PC-3 (cell line): ENCODE results near the gene PLA2G4B. TPM values are rescaled to one million over a fixed set of nuclear protein-coding genes. Genes with fewer than 3 reads are reported as not detected.

Experiments
- ATAC-seq: fragments of 200-7000 bp; cut with Tn5 transposase; 2 replicates; pipeline ENCODE4 v1.9.1; 2020; ENCODE audit warnings: mild to moderate bottlenecking, moderate library complexity
- BruUV-seq: library from RNA; stranded (reverse); fragments of 400-500 nt; replicated peaks from 2 replicates; lab custom pipeline; 2021; lab: Mats Ljungman, UMichigan
- CTCF ChIA-PET: fragments of 300-600 bp; sonication (Branson Sonifier 250); formaldehyde crosslinking; loops from one replicate; lab custom pipeline; 2022; ENCODE audit warnings: antibody characterized with exemption; lab: Charles Lee
- POLR2A ChIA-PET: fragments of 300-600 bp; sonication (Branson Sonifier 250); formaldehyde crosslinking; loops from one replicate; lab custom pipeline; 2022; ENCODE audit warnings: antibody characterized with exemption; ENCODE audit not compliant: unreplicated experiment; lab: Charles Lee
- DNase-seq: peaks from one replicate; pipeline ENCODE4 v3.0.0-alpha.2; 2015
- H2AFZ ChIP-seq: fragments of 300-600 bp; sonication (generic); 2 replicates; pipeline ENCODE4 v1.6.0; 2016; ENCODE audit warnings: antibody characterized with exemption, low read length
- H3F3A ChIP-seq: fragments of 300-600 bp; sonication (generic); one replicate; pipeline ENCODE4 v1.6.0; 2017; ENCODE audit warnings: antibody characterized with exemption, low read length, control low read depth, mild to moderate bottlenecking; ENCODE audit not compliant: unreplicated experiment
- H3K27ac ChIP-seq: fragments of 300-600 bp; sonication (generic); 2 replicates; pipeline ENCODE4 v1.5.1; 2016; ENCODE audit warnings: mild to moderate bottlenecking, low read length
- H3K27me3 ChIP-seq: fragments of 300-600 bp; sonication (generic); 2 replicates; pipeline ENCODE4 v1.6.1; 2016; ENCODE audit warnings: low read length, mixed read lengths
- H3K36me3 ChIP-seq: fragments of 300-600 bp; sonication (generic); 2 replicates; pipeline ENCODE4 v1.6.1; 2016; ENCODE audit warnings: low read depth, mixed run types, low read length, mixed read lengths
- H3K4me1 ChIP-seq: fragments of 300-600 bp; sonication (generic); 2 replicates; pipeline ENCODE4 v1.5.1; 2016; ENCODE audit warnings: low read length; ENCODE audit not compliant: insufficient read depth
- H3K4me2 ChIP-seq: fragments of 300-600 bp; sonication (generic); 2 replicates; pipeline ENCODE4 v1.6.0; 2016; ENCODE audit warnings: low read length
- H3K4me3 ChIP-seq: fragments of 300-600 bp; sonication (generic); 2 replicates; pipeline ENCODE4 v1.5.1; 2016; ENCODE audit warnings: mild to moderate bottlenecking, low read length, mixed read lengths
- H3K79me2 ChIP-seq: fragments of 300-600 bp; sonication (generic); 2 replicates; pipeline ENCODE4 v1.6.1; 2017; ENCODE audit warnings: low read length, mixed read lengths
- H3K9ac ChIP-seq: fragments of 300-600 bp; sonication (generic); 2 replicates; pipeline ENCODE4 v1.6.0; 2016; ENCODE audit warnings: mild to moderate bottlenecking, low read length
- H3K9me2 ChIP-seq: fragments of 300-600 bp; sonication (generic); replicated peaks from 2 replicates; pipeline ENCODE4 v1.6.1; 2016; ENCODE audit warnings: mixed run types, low read length, mixed read lengths
- H3K9me3 ChIP-seq: fragments of 300-600 bp; sonication (generic); 2 replicates; pipeline ENCODE4 v1.6.1; 2016; ENCODE audit warnings: low read length, mixed read lengths
- H4K20me1 ChIP-seq: fragments of 300-600 bp; sonication (generic); 2 replicates; pipeline ENCODE4 v1.6.1; 2016; ENCODE audit warnings: low read length, mixed read lengths
- CTCF ChIP-seq: fragments of 300-600 bp; sonication (generic); conservative IDR thresholded peaks from 2 replicates; pipeline ENCODE4 v1.5.1; 2017; ENCODE audit warnings: antibody characterized with exemption, low read depth, mild to moderate bottlenecking, low read length
- EZH2 ChIP-seq: fragments of 300-600 bp; sonication (generic); IDR thresholded peaks from one replicate; pipeline ENCODE4 v1.6.1; 2017; ENCODE audit warnings: antibody characterized with exemption, mild to moderate bottlenecking, low read length; ENCODE audit not compliant: unreplicated experiment
- EZH2phosphoT487 ChIP-seq: fragments of 300-600 bp; sonication (generic); IDR thresholded peaks from 2 replicates; pipeline ENCODE4 v1.6.1; 2018; ENCODE audit warnings: mild to moderate bottlenecking, antibody characterized with exemption, low read length, borderline replicate concordance
- intact Hi-C: fragments of 100-400 bp; cut with micrococcal nuclease; formaldehyde crosslinking; loops from 2 replicates; pipeline ENCODE4 v1.9.0; 2023
- total RNA-seq: library from RNA; depleted of rRNA; stranded (reverse); fragments of >200 nt; gene quantifications from 2 replicates; pipeline ENCODE4 v1.2.3, GENCODE V29; 2014

PLA2G4B gene
- total RNA-seq, 1 experiment from 2014 or later, result 12.2 TPM

- H3K9me3 ChIP-seq, result no peaks in the 10 kb centered on the region
- POLR2A ChIA-PET, result no interaction called here
- no peak for TF ChIP-seq EZH2phosphoT487
- no peak for TF ChIP-seq CTCF
- no peak for TF ChIP-seq EZH2
- no peak overlapping the region for H3K27ac ChIP-seq
- no peak overlapping the region for H3K9ac ChIP-seq
- H3K4me2 ChIP-seq, result no peak overlapping the region
- no TSS peak for BruUV-seq
- H4K20me1 ChIP-seq, result no peaks in the 10 kb centered on the region
- H3K4me1 ChIP-seq, result peaks cover 12% of the 10 kb centered on the region
- CTCF ChIA-PET, result interaction anchor here (2.0 kb wide), 1 partner anchor 39 kb away, joined by 5 read pairs; the partner anchor contains the start of gene MAPKBP1
- intact Hi-C loops, result loop anchor here (5.0 kb wide), 1 partner anchor 211 kb away; no protein-coding TSS in a partner anchor
- H3F3A ChIP-seq, result no peaks in the 10 kb centered on the region
- ATAC-seq (no peak), DNase-seq (no peak)
- peaks cover 29% of the 10 kb centered on the region for H3K36me3 ChIP-seq
- H3K9me2 ChIP-seq, result no peaks in the 10 kb centered on the region
- no peak overlapping the region for H2AFZ ChIP-seq
- no peak overlapping the region for H3K4me3 ChIP-seq
- H3K79me2 ChIP-seq, result no peaks in the 10 kb centered on the region
- H3K27me3 ChIP-seq, result no peaks in the 10 kb centered on the region
Measured at GRCh38 chr15:41813426-41813825, 25.2 kb upstream of the PLA2G4B start.

- CTCF ChIA-PET, result interaction anchor here (2.0 kb wide), 1 partner anchor 40 kb away, joined by 5 read pairs; the partner anchor contains the start of gene MAPKBP1
- no peak for TF ChIP-seq CTCF
- TF ChIP-seq EZH2phosphoT487, result no peak
- no peak for TF ChIP-seq EZH2
- Histone ChIP-seq H4K20me1 (no peaks in the 10 kb centered on the region), H3K79me2 (no peaks in the 10 kb centered on the region), H3K4me3 (no peak overlapping the region), H3F3A (no peaks in the 10 kb centered on the region), H3K36me3 (peaks cover 36% of the 10 kb centered on the region), H3K27ac (no peak overlapping the region), H3K4me2 (no peak overlapping the region), H3K9me2 (no peaks in the 10 kb centered on the region), H3K9ac (no peak overlapping the region), H3K27me3 (no peaks in the 10 kb centered on the region), H3K9me3 (no peaks in the 10 kb centered on the region), H2AFZ (no peak overlapping the region), H3K4me1 (peaks cover 3% of the 10 kb centered on the region)
- ATAC-seq, result no peak
- no TSS peak for BruUV-seq
- intact Hi-C loops, result loop anchor here (5.0 kb wide), 1 partner anchor 212 kb away; no protein-coding TSS in a partner anchor
- DNase-seq, result no peak
- POLR2A ChIA-PET, result no interaction called here
Measured at GRCh38 chr15:41814534-41814933, 24.1 kb upstream of the PLA2G4B start.

GRCh38 chr15:41816788-41817187 lies 21.9 kb upstream of the PLA2G4B start:
- TF ChIP-seq EZH2 (no peak), EZH2phosphoT487 (no peak), CTCF (no peak)
- H3K27ac ChIP-seq, result no peak overlapping the region
- H3F3A ChIP-seq, result no peaks in the 10 kb centered on the region
- no peaks in the 10 kb centered on the region for H3K27me3 ChIP-seq
- DNase-seq (no peak), ATAC-seq (no peak)
- ChIA-PET CTCF (no interaction called here), POLR2A (no interaction called here)
- no peaks in the 10 kb centered on the region for H3K79me2 ChIP-seq
- no TSS peak for BruUV-seq
- H3K9me2 ChIP-seq, result no peaks in the 10 kb centered on the region
- intact Hi-C loops, result no loop called here
- no peak overlapping the region for H3K4me3 ChIP-seq
- H4K20me1 ChIP-seq, result no peaks in the 10 kb centered on the region
- no peaks in the 10 kb centered on the region for H3K4me1 ChIP-seq
- no peaks in the 10 kb centered on the region for H3K9me3 ChIP-seq
- no peak overlapping the region for H3K4me2 ChIP-seq
- no peak overlapping the region for H3K9ac ChIP-seq
- peaks cover 41% of the 10 kb centered on the region for H3K36me3 ChIP-seq
- no peak overlapping the region for H2AFZ ChIP-seq
